Measurements from ENCODE around the gene LAMB1. TPM values are rescaled to one million over a fixed set of nuclear protein-coding genes. Genes with fewer than 3 reads are reported as not detected.
A peak's percentile ranks its signal among the peaks of the same experiment; 100 is the strongest.

The LAMB1 gene
- total RNA-seq, 1 experiment from 2014 or later, result 101 TPM

- CTCF ChIA-PET, result no interaction called here
- no peak for TF ChIP-seq EZH2 (IDR thresholded peaks at IDR 0.05; ENCODE audit: low read length, unreplicated experiment)
- TF ChIP-seq CTCF (conservative IDR thresholded peaks at IDR 0.05; ENCODE audit: low read depth, low read length), result no peak
- ATAC-seq, result no peak
- Histone ChIP-seq H3K9me2 (replicated peaks; ENCODE audit: low read length) (no peaks in the 10 kb centered on the region), H3K9me3 (ENCODE audit: low read length) (no peaks in the 10 kb centered on the region), H3F3A (ENCODE audit: low read length, unreplicated experiment) (no peaks in the 10 kb centered on the region), H3K36me3 (ENCODE audit: low read depth, low read length) (no peaks in the 10 kb centered on the region), H3K9ac (ENCODE audit: low read length) (no peak overlapping the region), H3K27ac (ENCODE audit: low read length) (no peak overlapping the region), H3K27me3 (ENCODE audit: low read length) (no peaks in the 10 kb centered on the region), H4K20me1 (ENCODE audit: low read length) (no peaks in the 10 kb centered on the region), H3K79me2 (ENCODE audit: low read length) (no peaks in the 10 kb centered on the region), H3K4me2 (ENCODE audit: low read length) (no peak overlapping the region), H3K4me3 (ENCODE audit: low read length) (no peak overlapping the region), H2AFZ (ENCODE audit: low read length) (no peak overlapping the region), H3K4me1 (ENCODE audit: insufficient read depth, low read length) (peaks cover 5% of the 10 kb centered on the region; the same call in 1 of the 2 replicates)
- no peak for DNase-seq
- POLR2A ChIA-PET (ENCODE audit: unreplicated experiment), result no interaction called here
- no TSS peak for BruUV-seq (replicated peaks)
- intact Hi-C loops (cut with micrococcal nuclease), result no loop called here
These were observed 120.2 kb downstream of the LAMB1 start for GRCh38 chr7:107882766-107883165.

GRCh38 chr7:107879400-107880035 is 123.4 kb downstream of the LAMB1 start:
- no TSS peak for BruUV-seq (replicated peaks)
- intact Hi-C loops (cut with micrococcal nuclease), result loop anchor here (1.0 to 10.0 kb wide), 5 partner anchors 136 to 735 kb away; partner anchors contain the start of gene BCAP29
- peak; percentile 78 for ATAC-seq
- H3K4me3 ChIP-seq (ENCODE audit: low read length), result peak overlapping the region; percentile 38; the same call in 1 of the 2 replicates
- H3K36me3 ChIP-seq (ENCODE audit: low read depth, low read length), result no peaks in the 10 kb centered on the region
- no peaks in the 10 kb centered on the region for H3K9me3 ChIP-seq (ENCODE audit: low read length)
- no peaks in the 10 kb centered on the region for H3K9me2 ChIP-seq (replicated peaks; ENCODE audit: low read length)
- peaks cover 5% of the 10 kb centered on the region; the same call in 1 of the 2 replicates for H3K4me1 ChIP-seq (ENCODE audit: insufficient read depth, low read length)
- no peaks in the 10 kb centered on the region for H3K27me3 ChIP-seq (ENCODE audit: low read length)
- H3K9ac ChIP-seq (ENCODE audit: low read length), result no peak overlapping the region
- no peaks in the 10 kb centered on the region for H3K79me2 ChIP-seq (ENCODE audit: low read length)
- peak overlapping the region; percentile 70 for H2AFZ ChIP-seq (ENCODE audit: low read length)
- no peaks in the 10 kb centered on the region for H3F3A ChIP-seq (ENCODE audit: low read length, unreplicated experiment)
- DNase-seq, result peak; percentile 70
- no peaks in the 10 kb centered on the region for H4K20me1 ChIP-seq (ENCODE audit: low read length)
- CTCF ChIA-PET, result interaction anchor here (0.6 to 2.5 kb wide), 10 partner anchors 12 to 1227 kb away, joined by 3 to 24 read pairs (median 3); partner anchors contain the start of gene CBLL1
- peak overlapping the region; percentile 75 for H3K4me2 ChIP-seq (ENCODE audit: low read length)
- no peak overlapping the region for H3K27ac ChIP-seq (ENCODE audit: low read length)
- no peak for TF ChIP-seq EZH2 (IDR thresholded peaks at IDR 0.05; ENCODE audit: low read length, unreplicated experiment)
- TF ChIP-seq CTCF (conservative IDR thresholded peaks at IDR 0.05; ENCODE audit: low read depth, low read length), result peak; percentile 79
- POLR2A ChIA-PET (ENCODE audit: unreplicated experiment), result interaction anchor here (0.6 kb wide), 1 partner anchor 299 kb away, joined by 3 read pairs; no protein-coding TSS in a partner anchor

- BruUV-seq (replicated peaks), result no TSS peak
- ChIA-PET POLR2A (ENCODE audit: unreplicated experiment) (no interaction called here), CTCF (interaction anchor here (0.5 to 2.5 kb wide), 11 partner anchors 11 to 673 kb away, joined by 3 to 24 read pairs (median 3); partner anchors contain the start of gene CBLL1)
- H3K4me3 ChIP-seq (ENCODE audit: low read length), result no peak overlapping the region
- no peak overlapping the region for H3K9ac ChIP-seq (ENCODE audit: low read length)
- H3K36me3 ChIP-seq (ENCODE audit: low read depth, low read length), result no peaks in the 10 kb centered on the region
- no peak overlapping the region for H3K27ac ChIP-seq (ENCODE audit: low read length)
- TF ChIP-seq EZH2 (IDR thresholded peaks at IDR 0.05; ENCODE audit: low read length, unreplicated experiment), result no peak
- TF ChIP-seq EZH2phosphoT487 (IDR thresholded peaks at IDR 0.05; ENCODE audit: borderline replicate concordance, low read length), result no peak
- no peak for TF ChIP-seq CTCF (conservative IDR thresholded peaks at IDR 0.05; ENCODE audit: low read depth, low read length)
- no peaks in the 10 kb centered on the region for H3F3A ChIP-seq (ENCODE audit: low read length, unreplicated experiment)
- H3K4me1 ChIP-seq (ENCODE audit: insufficient read depth, low read length), result peaks cover 5% of the 10 kb centered on the region; the same call in 1 of the 2 replicates
- H3K27me3 ChIP-seq (ENCODE audit: low read length), result no peaks in the 10 kb centered on the region
- H2AFZ ChIP-seq (ENCODE audit: low read length), result no peak overlapping the region
- no peak for ATAC-seq
- H4K20me1 ChIP-seq (ENCODE audit: low read length), result no peaks in the 10 kb centered on the region
- H3K9me2 ChIP-seq (replicated peaks; ENCODE audit: low read length), result no peaks in the 10 kb centered on the region
- intact Hi-C loops (cut with micrococcal nuclease), result loop anchor here (1.0 to 10.0 kb wide), 5 partner anchors 135 to 734 kb away; partner anchors contain the start of gene BCAP29
- H3K4me2 ChIP-seq (ENCODE audit: low read length), result peak overlapping the region; percentile 75; the same call in 1 of the 2 replicates
- no peaks in the 10 kb centered on the region for H3K9me3 ChIP-seq (ENCODE audit: low read length)
- DNase-seq, result peak; percentile 26
- no peaks in the 10 kb centered on the region for H3K79me2 ChIP-seq (ENCODE audit: low read length)
These were observed 124.3 kb downstream of the LAMB1 start for GRCh38 chr7:107878636-107879035.
